HepG2 (cell line): ENCODE data around the gene HAPLN2. TPM values are rescaled to one million over a fixed set of nuclear protein-coding genes. Genes with fewer than 3 reads are reported as not detected.

Experiments used
- ARID4A ChIP-seq: sonication (generic); formaldehyde crosslinking; IDR thresholded peaks from 2 replicates; pipeline ENCODE4 v1.5.0; 2020; ENCODE audit warnings: mild to moderate bottlenecking, missing genetic modification reagents, borderline replicate concordance
- BCL6 ChIP-seq: IDR thresholded peaks from 2 replicates; pipeline ENCODE4 v1.6.1; 2016; ENCODE audit warnings: missing genetic modification reagents, missing compliant biosample characterization
- EED ChIP-seq: sonication (generic); formaldehyde crosslinking; IDR thresholded peaks from 2 replicates; pipeline ENCODE4 v1.5.0; 2020; ENCODE audit warnings: mild to moderate bottlenecking, missing genetic modification reagents
- ELF4 ChIP-seq: sonication (generic); formaldehyde crosslinking; IDR thresholded peaks from 2 replicates; pipeline ENCODE4 v1.5.0; 2020; ENCODE audit warnings: missing genetic modification reagents, mild to moderate bottlenecking, moderate library complexity, borderline replicate concordance
- FOSL1 ChIP-seq: sonication (generic); formaldehyde crosslinking; IDR thresholded peaks from 2 replicates; pipeline ENCODE4 v1.9.0; 2021; ENCODE audit warnings: missing genetic modification reagents, borderline replicate concordance
- FOXC1 ChIP-seq: sonication (generic); formaldehyde crosslinking; IDR thresholded peaks from 2 replicates; pipeline ENCODE4 v1.8.0; 2022; ENCODE audit warnings: mild to moderate bottlenecking, missing genetic modification reagents, borderline replicate concordance
- JUN ChIP-seq: sonication (generic); formaldehyde crosslinking; IDR thresholded peaks from 2 replicates; pipeline ENCODE4 v1.4.0; 2020; ENCODE audit warnings: mild to moderate bottlenecking, missing genetic modification reagents
- KLF6 ChIP-seq: IDR thresholded peaks from 2 replicates; pipeline ENCODE4 v1.8.0; 2016; ENCODE audit warnings: missing biosample characterization, missing genetic modification reagents
- MAF1 ChIP-seq: sonication (generic); formaldehyde crosslinking; IDR thresholded peaks from 2 replicates; pipeline ENCODE4 v1.5.0; 2020; ENCODE audit warnings: missing genetic modification reagents, borderline replicate concordance
- NAIF1 ChIP-seq: sonication (generic); formaldehyde crosslinking; IDR thresholded peaks from 2 replicates; pipeline ENCODE4 v1.5.0; 2020; ENCODE audit warnings: mild to moderate bottlenecking, missing genetic modification reagents, borderline replicate concordance
- PRMT3 ChIP-seq: sonication (generic); formaldehyde crosslinking; IDR thresholded peaks from 2 replicates; pipeline ENCODE4 v1.8.1; 2022; ENCODE audit warnings: low read depth, mild to moderate bottlenecking, moderate library complexity, missing genetic modification reagents, borderline replicate concordance
- RARA ChIP-seq: IDR thresholded peaks from 2 replicates; pipeline ENCODE4 v1.6.1; 2016; ENCODE audit warnings: missing genetic modification reagents, missing compliant biosample characterization
- REL ChIP-seq: sonication (generic); formaldehyde crosslinking; conservative IDR thresholded peaks from 2 replicates; pipeline ENCODE4 v1.8.0; 2022; ENCODE audit warnings: mild to moderate bottlenecking, missing genetic modification reagents, moderate library complexity
- RFX3 ChIP-seq: IDR thresholded peaks from 2 replicates; pipeline ENCODE4 v1.6.1; 2016; ENCODE audit warnings: missing biosample characterization, missing genetic modification reagents
- RFXAP ChIP-seq: sonication (generic); formaldehyde crosslinking; IDR thresholded peaks from 2 replicates; pipeline ENCODE4 v1.4.0; 2020; ENCODE audit warnings: missing genetic modification reagents, borderline replicate concordance
- SATB2 ChIP-seq: sonication (generic); formaldehyde crosslinking; IDR thresholded peaks from 2 replicates; pipeline ENCODE4 v1.5.0; 2020; ENCODE audit warnings: missing genetic modification reagents
- SMC3 ChIP-seq: IDR thresholded peaks from 2 replicates; pipeline ENCODE4 v1.6.1; 2011; ENCODE audit warnings: low read length, improper control_type of control experiment
- TGIF2 ChIP-seq: IDR thresholded peaks from 2 replicates; pipeline ENCODE4 v1.6.1; 2016; ENCODE audit warnings: control low read depth, missing compliant biosample characterization
- ZNF280B ChIP-seq: sonication (generic); formaldehyde crosslinking; IDR thresholded peaks from 2 replicates; pipeline ENCODE4 v1.5.0; 2020; ENCODE audit warnings: missing genetic modification reagents, mild to moderate bottlenecking, borderline replicate concordance
- ZNF75D ChIP-seq: sonication (generic); formaldehyde crosslinking; IDR thresholded peaks from 2 replicates; pipeline ENCODE4 v1.8.1; 2023; ENCODE audit warnings: missing genetic modification reagents, mild to moderate bottlenecking, borderline replicate concordance
- ZNF782 ChIP-seq: sonication (generic); formaldehyde crosslinking; IDR thresholded peaks from 2 replicates; pipeline ENCODE4 v1.4.0; 2020; ENCODE audit warnings: missing genetic modification reagents, mild to moderate bottlenecking, borderline replicate concordance
- polyA plus RNA-seq, 8 experiments: library from polyadenylated mRNA; depleted of rRNA in 3 of 8; stranded (reverse) in 7 of 8; unstranded in 1 of 8; fragments of >200 nt; fragmentation: Illumina TruSeq in 4 of 8; extraction: Trizol in 4 of 8; gene quantifications; 2 replicates each; pipeline versions ENCODE4 v1.2.1 to v1.2.3, GENCODE V29; 2011 to 2016; ENCODE audit warnings: low read depth in 4 of 8, missing spikeins in 1 of 8, mixed read lengths in 1 of 8; ENCODE audit not compliant: insufficient read depth in 1 of 8
- total RNA-seq, 5 experiments: library from RNA; depleted of rRNA; stranded (reverse); fragments of >200 nt; fragmentation: Illumina TruSeq; extraction: Trizol; gene quantifications; 2 replicates each; pipeline ENCODE4 v1.2.3, GENCODE V29; 2016; ENCODE audit warnings: low read depth in 1 of 5
- TF ChIP-seq, protein P1 (sequence below): sonication (generic); formaldehyde crosslinking; IDR thresholded peaks from 2 replicates; pipeline ENCODE4 v1.8.1; 2023; ENCODE audit warnings: missing genetic modification reagents, mild to moderate bottlenecking, borderline replicate concordance
- TF ChIP-seq, protein P2 (sequence below): sonication (generic); formaldehyde crosslinking; IDR thresholded peaks from 2 replicates; pipeline ENCODE4 v1.8.0; 2023; ENCODE audit warnings: mild to moderate bottlenecking, missing genetic modification reagents

HAPLN2 gene
- total and polyA plus RNA-seq, 2 of the 13 experiments (the other 11 are each of a cell fraction or from before 2014, with no cell fraction given) = not detected

- TF ChIP-seq ARID4A = peak; percentile 5; the same call in 1 of the 2 replicates
- no peak for TF ChIP-seq TGIF2 (CRISPR knock-in tag)
- no peak for TF ChIP-seq FOSL1 (CRISPR knock-in tag)
- 0 out of 2 replicates have a peak, but pooled peaks have one; percentile 44 for TF ChIP-seq ELF4 (CRISPR knock-in tag)
- no peak for TF ChIP-seq RFX3 (CRISPR knock-in tag)
- no peak for TF ChIP-seq RARA (CRISPR knock-in tag)
- TF ChIP-seq SATB2 (CRISPR knock-in tag) = 0 out of 2 replicates have a peak, but pooled peaks have one; percentile 8
- TF ChIP-seq NAIF1 (CRISPR knock-in tag) = no peak
- TF ChIP-seq ZNF782 (CRISPR knock-in tag) = no peak
- 0 out of 2 replicates have a peak, but pooled peaks have one; percentile 12 for TF ChIP-seq FOXC1
- peak; percentile 6; the same call in 1 of the 2 replicates for TF ChIP-seq EED (CRISPR knock-in tag)
- no peak for TF ChIP-seq BCL6 (CRISPR knock-in tag)
- no peak for TF ChIP-seq ZNF280B (CRISPR knock-in tag)
- 0 out of 2 replicates have a peak, but pooled peaks have one; percentile 44 for TF ChIP-seq REL (CRISPR knock-in tag)
- TF ChIP-seq MAF1 (CRISPR knock-in tag) = 0 out of 2 replicates have a peak, but pooled peaks have one; percentile 3
- no peak for TF ChIP-seq JUN
- 0 out of 2 replicates have a peak, but pooled peaks have one; percentile 1 for TF ChIP-seq ZNF75D
- TF ChIP-seq PRMT3 = 0 out of 2 replicates have a peak, but pooled peaks have one; percentile 9
- no peak for TF ChIP-seq RFXAP (CRISPR knock-in tag)
- no peak for TF ChIP-seq KLF6 (CRISPR knock-in tag)
- TF ChIP-seq, protein P1, sequence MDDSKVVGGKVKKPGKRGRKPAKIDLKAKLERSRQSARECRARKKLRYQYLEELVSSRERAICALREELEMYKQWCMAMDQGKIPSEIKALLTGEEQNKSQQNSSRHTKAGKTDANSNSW (CRISPR knock-in tag) = no peak
- no peak for TF ChIP-seq SMC3
- TF ChIP-seq, protein P2, sequence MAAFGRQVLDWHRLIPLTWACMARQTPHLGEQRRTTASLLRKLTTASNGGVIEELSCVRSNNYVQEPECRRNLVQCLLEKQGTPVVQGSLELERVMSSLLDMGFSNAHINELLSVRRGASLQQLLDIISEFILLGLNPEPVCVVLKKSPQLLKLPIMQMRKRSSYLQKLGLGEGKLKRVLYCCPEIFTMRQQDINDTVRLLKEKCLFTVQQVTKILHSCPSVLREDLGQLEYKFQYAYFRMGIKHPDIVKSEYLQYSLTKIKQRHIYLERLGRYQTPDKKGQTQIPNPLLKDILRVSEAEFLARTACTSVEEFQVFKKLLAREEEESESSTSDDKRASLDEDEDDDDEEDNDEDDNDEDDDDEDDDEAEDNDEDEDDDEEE (CRISPR knock-in tag) = no peak
Observed at GRCh38 chr1:156660752-156661112, 41.5 kb downstream of the HAPLN2 start (continued).
